Smooth muscle cell of the pulmonary artery (primary cell): ENCODE results near the gene WNT7B. TPM values are rescaled to one million over a fixed set of nuclear protein-coding genes. Genes with fewer than 3 reads are reported as not detected.

Source experiments
- total RNA-seq: library from RNA; depleted of rRNA; stranded (reverse); fragments of >200 nt; gene quantifications from 2 replicates; pipeline ENCODE4 v1.2.3, GENCODE V29; 2014

The WNT7B gene
- total RNA-seq: not detected in 2 replicates

GRCh38 chr22:45977003-45977411 lies at the start of gene WNT7B:
Gene WNT7B (minus strand): TSS chr22:45977162. CDS start chr22:45976754, 408 bp downstream.

Other genes starting within 250 kb of the WNT7B start
- 23.5 and 26.7 TPM in 2 replicates for gene PPARA, start 173.4 kb upstream of the WNT7B start, total RNA-seq